GM19372 (cell line): ENCODE measurements around the gene OSCP1.

ENCODE experiments used
- ATAC-seq: cut with Tn5 transposase; IDR thresholded peaks from one replicate; pipeline ENCODE4 v1.9.1; 2021; ENCODE audit warnings: mild to moderate bottlenecking, low read depth, moderate library complexity; ENCODE audit not compliant: unreplicated experiment

Gene OSCP1

DNA sequence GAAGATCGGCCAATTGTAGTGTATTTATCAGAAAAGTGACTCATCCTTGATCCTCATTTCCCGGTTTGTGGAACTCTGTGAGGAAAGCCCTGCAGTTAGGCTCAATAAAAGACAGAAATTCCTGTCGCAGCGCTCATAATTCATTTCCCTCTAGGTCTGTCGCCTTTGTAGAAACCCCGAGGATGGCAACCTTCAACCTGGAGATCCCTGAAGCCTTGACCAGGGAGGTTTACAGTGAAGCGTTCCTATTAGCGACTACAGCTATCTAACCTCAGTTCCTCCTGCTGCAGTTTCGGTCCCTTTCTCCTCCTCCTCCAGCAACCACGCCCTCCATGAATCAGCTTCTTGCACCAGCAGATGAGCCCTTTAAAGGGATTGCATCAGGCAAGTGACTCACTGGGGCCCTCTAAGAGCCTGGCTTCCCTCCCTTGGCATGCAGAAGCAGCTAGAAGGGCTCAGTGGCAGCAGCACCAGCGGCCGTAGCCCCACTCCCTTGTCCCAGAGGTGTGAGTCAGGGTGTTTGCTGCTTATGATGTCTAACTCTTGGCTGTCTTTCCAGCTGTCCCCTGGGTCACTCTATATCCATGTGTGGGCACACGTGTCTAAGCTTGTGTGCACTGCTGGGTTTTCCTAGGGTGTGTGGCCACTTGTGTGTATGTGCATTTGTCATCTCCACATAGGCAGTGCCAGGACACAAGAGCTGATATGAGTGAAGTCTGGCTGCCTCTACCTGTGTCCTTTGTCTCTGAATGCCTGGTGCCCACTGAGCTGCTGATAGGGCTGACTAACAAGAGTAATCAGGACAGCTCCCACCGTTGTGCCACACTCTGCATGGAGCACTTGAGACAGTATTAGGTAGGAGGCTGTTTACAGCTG is 63.7 kb downstream of the OSCP1 start:
- peak; percentile 38 for ATAC-seq

DNA sequence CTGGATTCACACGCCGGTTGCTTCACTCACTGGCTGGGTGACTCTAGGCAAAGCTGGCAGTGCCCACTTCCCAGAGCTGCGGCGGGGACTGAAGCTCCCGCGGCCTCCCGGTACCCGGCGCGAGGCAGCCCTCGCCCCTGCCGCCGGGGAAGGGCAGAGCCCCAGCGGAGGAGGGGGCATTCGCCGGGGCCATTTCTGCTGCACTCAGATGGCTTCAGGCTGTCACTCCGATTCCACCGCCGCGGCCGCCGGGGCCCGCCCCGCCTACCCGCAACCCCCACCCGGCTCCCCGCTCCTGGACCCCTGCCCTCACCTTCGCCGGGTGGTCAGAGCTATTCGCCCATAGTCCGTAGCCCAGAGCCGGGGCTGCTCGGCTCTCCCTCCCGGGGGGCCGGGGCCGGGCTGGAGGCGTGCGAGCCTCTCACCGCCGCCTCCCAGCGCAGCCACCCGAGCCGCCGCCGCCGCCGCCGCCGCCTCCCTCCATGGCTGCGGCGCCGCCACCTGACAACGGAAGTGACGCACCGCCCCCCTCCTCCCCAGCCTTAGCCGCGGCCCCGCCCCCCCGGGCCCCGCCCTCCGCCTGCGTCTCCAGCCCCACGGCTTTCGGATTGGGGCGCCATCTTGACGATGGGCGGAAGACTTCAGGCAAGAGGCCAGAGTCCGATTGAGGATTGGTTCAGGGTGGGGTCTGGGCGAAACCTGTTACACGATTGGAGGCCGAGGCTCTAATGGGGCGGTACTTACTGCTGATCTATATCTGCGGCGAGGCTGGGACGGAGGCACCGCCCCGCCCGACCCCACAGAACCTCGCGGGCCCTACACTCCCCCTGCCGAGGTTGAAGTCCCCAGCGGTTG is 64.6 kb downstream of the OSCP1 start, which contains the start of gene STK40:
Gene STK40 (minus strand): TSS at position 515 of the 855 bp plus-strand sequence. CDS start 24,592 bp downstream, outside the sequence.
- ATAC-seq = peak; percentile 84

DNA sequence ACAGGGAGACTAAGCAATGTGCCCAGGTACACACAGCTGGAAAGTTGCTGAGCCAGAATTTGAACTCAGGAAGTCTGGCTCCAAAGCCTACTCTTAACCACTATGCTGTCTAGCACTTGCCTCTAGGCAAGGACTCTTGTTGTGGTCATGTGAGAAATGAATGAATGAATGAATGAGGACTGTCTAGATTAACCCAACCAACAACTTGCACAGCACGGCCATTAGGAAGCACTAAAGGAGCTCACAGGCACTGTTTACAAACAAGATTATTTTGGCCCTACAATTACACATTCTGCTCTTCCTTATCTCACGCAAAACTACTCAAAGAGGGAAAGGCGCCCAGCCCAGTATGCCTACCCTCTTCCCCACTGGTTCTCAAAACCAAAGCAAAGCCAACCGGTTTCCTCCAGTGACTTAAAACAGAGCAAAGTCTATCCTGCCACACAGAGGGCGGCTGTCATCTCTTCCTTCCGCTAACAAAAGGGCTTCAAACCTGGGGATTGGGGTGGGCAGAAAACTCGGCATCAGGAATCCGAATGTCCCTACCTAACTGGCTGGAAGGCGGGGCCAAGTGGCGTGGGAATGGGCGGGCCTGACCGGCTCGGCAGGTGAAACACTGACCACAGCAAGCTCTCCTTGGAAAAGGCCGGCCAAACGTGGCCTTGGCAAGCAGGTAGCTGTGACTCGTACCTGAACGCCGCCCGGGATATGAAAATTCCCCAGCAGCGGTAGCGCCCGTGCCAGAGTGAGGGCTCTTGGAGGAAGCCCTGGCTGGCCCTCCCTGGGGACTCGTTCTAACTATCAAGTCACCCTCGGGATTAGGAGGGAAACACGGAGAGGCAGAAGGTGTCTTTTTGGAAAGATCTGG is 65.5 kb downstream of the OSCP1 start:
- no peak for ATAC-seq

DNA sequence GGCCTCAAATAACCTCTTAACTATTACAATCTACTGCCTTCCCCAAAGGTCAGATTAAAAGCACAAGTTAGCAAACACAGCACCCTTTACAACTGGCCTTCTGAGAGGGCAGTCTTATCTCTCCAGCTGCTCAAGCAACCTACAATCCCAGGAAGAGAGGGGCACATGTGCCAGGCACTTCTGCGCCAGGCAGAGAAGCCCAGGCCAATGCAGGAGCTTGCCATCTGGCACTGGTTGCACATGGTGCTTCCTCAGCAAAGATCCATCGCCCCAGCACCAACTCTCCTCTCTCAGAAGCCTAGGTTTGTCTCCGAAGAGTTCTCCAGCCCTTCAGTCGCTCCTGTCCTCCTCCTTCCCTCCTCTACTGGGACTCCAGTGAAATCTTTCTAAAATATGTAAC is 67.0 kb downstream of the OSCP1 start:
- ATAC-seq = no peak

DNA sequence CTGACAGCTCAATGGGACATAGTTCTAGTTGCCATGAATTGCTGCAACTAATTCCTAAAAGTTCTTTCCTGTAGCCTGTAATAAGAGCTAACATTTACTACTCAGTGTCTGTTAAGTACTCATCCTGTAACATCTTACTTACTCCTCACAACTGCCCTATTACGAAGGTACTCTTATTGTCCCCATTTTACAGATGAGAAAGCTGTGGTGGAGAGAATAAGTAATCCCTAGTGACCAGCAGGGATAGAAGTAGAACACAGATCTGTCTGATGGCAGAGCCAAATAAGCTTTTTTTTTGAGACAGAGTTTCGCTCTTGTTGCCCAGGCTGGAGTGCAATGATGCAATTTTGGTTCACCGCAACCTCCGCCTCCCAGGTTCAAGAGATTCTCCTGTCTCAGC is 67.6 kb downstream of the OSCP1 start:
- ATAC-seq = no peak

DNA sequence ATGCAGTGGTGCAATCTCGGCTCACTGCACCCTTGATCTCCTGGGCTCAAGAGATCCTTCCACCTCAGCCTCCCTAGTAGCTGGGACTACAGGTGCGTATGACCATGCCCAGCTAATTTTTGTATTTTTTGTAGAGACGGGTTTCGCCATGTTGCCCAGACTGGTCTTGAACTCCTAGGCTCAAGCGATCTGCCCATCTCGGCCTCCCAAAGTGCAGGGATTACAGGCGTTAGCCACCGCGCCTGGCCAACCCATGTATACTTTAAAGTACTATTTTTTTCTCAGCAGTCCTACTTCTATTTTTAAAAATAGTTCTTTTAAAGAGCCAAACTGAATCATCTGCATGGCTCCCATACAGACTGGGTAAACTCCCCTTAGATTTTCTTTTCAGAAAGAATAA is 68.0 kb downstream of the OSCP1 start:
- ATAC-seq = no peak

DNA sequence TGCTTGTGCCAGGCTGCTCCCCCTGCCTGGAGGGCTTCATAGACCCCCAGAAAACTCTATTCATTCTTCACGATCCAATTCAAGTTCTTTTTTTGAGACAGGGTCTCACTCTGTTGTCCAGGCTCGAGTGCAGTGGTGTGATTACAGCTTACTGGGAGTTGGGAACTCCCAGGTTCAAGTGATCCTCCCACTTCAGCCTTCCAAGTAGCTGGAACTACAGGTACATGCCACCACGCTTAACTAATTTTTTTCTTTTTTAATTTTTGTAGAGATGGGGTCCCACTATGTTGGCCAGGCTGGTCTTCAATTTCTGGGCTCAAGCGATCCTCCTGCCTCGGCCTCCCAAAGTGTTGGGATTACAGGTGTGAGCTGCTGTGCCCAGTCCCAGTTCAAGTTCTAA is 68.8 kb downstream of the OSCP1 start:
- no peak for ATAC-seq

DNA sequence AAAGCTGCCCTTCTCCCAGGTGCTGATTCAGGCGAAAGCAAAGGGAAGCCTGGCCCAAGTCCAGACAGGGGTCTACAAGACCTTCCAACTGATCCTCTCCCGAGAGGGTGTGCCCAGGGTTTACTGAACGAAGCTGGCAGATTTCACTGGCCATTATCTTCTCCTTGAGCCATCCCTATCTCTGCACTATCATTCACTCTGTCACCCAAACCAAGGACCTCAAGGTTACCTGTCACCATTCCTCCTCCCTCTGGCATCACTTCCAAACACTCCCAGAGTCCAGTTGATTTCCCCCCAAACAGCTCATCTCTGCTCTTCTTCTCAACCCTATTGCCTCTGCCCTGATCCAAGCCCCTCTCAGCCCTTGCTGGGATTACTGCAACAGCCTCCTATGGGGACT is 69.5 kb downstream of the OSCP1 start:
- no peak for ATAC-seq

DNA sequence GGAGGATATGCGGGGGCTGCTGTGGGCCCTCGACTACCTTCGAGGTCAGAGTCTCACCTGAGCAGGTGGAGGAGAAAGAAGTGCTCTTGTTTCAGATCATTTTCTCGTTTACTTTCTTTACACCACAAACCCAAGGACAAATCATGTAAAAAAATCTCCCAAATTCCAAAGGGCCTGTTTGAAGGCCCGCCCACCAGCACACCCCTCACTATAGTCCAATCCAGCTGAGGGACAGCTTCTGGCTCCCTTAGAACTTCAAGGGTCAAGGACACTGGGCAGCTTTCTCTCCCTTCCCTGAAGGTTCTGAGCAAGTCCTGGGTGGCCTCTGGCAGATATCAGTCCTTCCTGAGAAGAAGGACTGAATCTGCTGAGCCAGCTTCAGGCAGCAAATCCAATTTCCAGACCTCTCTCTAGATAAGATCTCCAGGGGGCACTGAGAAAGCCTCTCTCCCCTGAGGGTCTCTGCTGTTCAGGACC is 70.1 kb downstream of the OSCP1 start:
- no peak for ATAC-seq

DNA sequence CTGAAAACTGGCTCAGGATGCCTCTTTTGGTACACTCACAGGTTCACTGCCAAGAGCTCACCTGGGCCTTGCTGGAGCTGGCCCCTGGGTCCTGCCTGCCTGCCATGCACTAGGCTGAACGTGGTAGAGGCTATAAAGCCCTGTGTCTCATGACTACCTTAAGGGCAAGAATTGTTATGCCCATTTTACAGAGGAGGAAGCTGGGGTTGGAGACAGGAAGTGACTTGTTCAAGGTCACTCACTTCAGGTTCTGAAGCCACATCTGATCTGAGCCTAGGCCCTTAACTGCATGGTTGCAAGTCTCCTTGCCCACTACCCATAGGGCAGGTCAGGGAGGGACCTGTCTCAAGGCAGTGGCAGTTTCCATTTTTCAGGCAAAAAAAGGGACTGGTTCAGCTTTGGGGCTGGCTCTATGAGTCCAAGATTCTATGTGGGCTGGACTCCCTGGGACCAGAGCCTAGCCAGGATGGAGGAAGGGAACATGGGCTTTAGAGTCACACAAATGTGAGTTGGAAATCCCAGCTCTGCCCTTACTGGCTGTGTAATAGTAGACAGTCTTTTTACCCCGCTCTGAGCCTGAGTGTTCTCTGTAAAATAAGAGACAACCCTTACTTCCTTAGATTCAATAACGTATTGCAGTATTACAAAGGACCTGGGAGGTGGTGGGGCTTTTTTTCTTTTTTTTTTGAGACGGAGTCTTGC is 72.3 kb downstream of the OSCP1 start:
- ATAC-seq = no peak

DNA sequence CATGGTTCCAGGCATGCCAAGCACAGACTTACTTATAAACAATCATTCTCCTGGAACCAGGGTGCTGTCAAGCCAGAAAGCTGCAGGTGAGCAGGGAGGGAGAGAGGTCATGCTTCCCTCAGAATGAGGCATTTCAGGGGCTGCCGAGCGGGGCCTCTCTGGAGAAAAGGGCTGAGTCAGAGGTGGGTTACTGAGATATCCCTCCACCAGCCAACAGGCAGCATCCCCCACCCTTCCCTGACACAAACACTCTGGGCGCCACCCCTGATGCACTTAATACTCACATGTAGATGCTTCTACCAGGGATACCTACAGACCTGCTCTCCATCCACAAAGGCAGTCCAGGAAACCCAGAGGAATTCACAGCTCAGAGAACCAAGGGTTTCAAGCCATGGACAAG is 77.6 kb downstream of the OSCP1 start:
- no peak for ATAC-seq

DNA sequence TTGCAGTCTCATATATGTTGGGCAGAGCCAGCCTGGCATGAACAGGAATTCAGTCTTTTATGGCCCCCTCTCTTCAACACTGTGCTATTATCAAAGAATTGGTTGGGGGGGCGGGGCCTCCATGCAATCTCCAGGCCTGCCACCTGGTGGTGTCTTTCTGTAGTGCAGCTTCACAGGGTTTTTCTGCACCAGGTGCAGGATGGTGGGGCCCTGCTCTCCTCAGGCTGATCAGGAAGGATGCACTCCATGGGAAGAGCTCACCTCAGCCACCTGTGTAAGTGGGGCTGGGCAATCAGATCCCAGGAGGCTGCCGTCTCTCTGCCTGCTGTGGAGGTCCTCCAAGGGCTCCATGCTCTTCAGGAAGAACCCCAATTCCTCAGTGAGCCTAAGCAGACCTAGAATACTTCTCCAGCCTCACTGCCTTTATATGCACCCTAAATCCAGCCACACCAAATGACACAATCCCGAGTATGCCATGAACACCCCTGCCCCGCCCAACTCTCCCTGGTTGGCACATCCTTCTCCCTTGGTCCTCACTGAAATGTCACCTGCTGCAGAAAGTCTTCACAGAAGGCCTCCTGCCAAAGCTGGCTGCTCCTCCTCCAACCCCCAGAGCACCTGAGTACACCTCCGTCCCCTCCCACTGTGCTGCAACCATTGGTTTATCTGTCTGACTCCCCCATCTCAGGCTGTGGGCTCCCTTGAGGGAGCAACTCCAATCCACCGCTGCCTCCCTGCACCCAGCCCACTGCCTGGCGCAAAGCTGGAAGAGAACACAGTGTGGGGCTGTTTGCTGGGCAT is 81.0 kb downstream of the OSCP1 start:
- ATAC-seq = no peak
